ENCODE data around the gene ASB18. TPM values are rescaled to one million over a fixed set of nuclear protein-coding genes. Genes with fewer than 3 reads are reported as not detected.

The ASB18 gene
- total RNA-seq, 1 donor from 2014 or later, result not detected

Other genes starting within 250 kb of the ASB18 start
- not detected for gene GBX2, start 96.0 kb downstream of the ASB18 start, total RNA-seq